SK-N-SH treated with all-trans-retinoic acid at 6 μM for 48 hours (cell line): ENCODE measurements around the gene FAM240B.

Experiments
- ATAC-seq: fragments of 200-7000 bp; cut with Tn5 transposase; 3 replicates; pipeline ENCODE4 v1.9.1; 2020; ENCODE audit warnings: mild to moderate bottlenecking, moderate library complexity
- BACH2 ChIP-seq: fragments of 250-450 bp; sonication (Bioruptor Pico); IDR thresholded peaks from 2 replicates; pipeline ENCODE4 v1.9.0; 2021; ENCODE audit warnings: mild to moderate bottlenecking, borderline replicate concordance
- CSDC2 ChIP-seq: fragments of 250-450 bp; sonication (Bioruptor Pico); IDR thresholded peaks from 2 replicates; pipeline ENCODE4 v1.5.0; 2020; ENCODE audit warnings: mild to moderate bottlenecking, moderate library complexity
- ESRRG ChIP-seq: fragments of 250-450 bp; sonication (Bioruptor Pico); IDR thresholded peaks from 2 replicates; pipeline ENCODE4 v1.6.1; 2021; ENCODE audit warnings: mild to moderate bottlenecking
- GLIS3 ChIP-seq: fragments of 250-450 bp; sonication (Bioruptor Pico); IDR thresholded peaks from 2 replicates; pipeline ENCODE4 v1.5.0; 2020; ENCODE audit warnings: mild to moderate bottlenecking, moderate library complexity
- ISL1 ChIP-seq: fragments of 250-450 bp; sonication (Bioruptor Pico); IDR thresholded peaks from 2 replicates; pipeline ENCODE4 v2.1.2; 2022; ENCODE audit warnings: mild to moderate bottlenecking, moderate library complexity
- OSR1 ChIP-seq: fragments of 250-450 bp; sonication (Bioruptor Pico); IDR thresholded peaks from 2 replicates; pipeline ENCODE4 v1.8.0; 2022; ENCODE audit warnings: moderate library complexity, mild to moderate bottlenecking, inconsistent platforms
- PPARA ChIP-seq: fragments of 250-450 bp; sonication (Bioruptor Pico); IDR thresholded peaks from 2 replicates; pipeline ENCODE4 v1.5.0; 2020; ENCODE audit warnings: mild to moderate bottlenecking, borderline replicate concordance
- SNAI2 ChIP-seq: fragments of 250-450 bp; sonication (Bioruptor Pico); IDR thresholded peaks from 2 replicates; pipeline ENCODE4 v1.5.0; 2020; ENCODE audit warnings: mild to moderate bottlenecking, moderate library complexity
- TCF4 ChIP-seq: fragments of 250-450 bp; sonication (Bioruptor Pico); IDR thresholded peaks from 2 replicates; pipeline ENCODE4 v1.8.0; 2021; ENCODE audit warnings: mild to moderate bottlenecking, moderate library complexity, borderline replicate concordance
- TOX ChIP-seq: fragments of 250-450 bp; sonication (Bioruptor Pico); IDR thresholded peaks from 2 replicates; pipeline ENCODE4 v1.8.0; 2021; ENCODE audit warnings: mild to moderate bottlenecking, moderate library complexity, borderline replicate concordance
- ZC3H10 ChIP-seq: fragments of 250-450 bp; sonication (Bioruptor Pico); IDR thresholded peaks from 2 replicates; pipeline ENCODE4 v1.5.1; 2021; ENCODE audit warnings: mild to moderate bottlenecking, moderate library complexity
- ZFP3 ChIP-seq: fragments of 250-450 bp; sonication (Bioruptor Pico); IDR thresholded peaks from 2 replicates; pipeline ENCODE4 v1.5.0; 2020; ENCODE audit warnings: mild to moderate bottlenecking, moderate library complexity
- ZFP30 ChIP-seq: fragments of 450-650 bp; formaldehyde crosslinking; IDR thresholded peaks from 2 replicates; pipeline ENCODE4 v1.5.0; 2022; ENCODE audit warnings: mild to moderate bottlenecking, moderate library complexity
- ZNF565 ChIP-seq: fragments of 450-650 bp; formaldehyde crosslinking; conservative IDR thresholded peaks from 2 replicates; pipeline ENCODE4 v1.5.0; 2020; ENCODE audit warnings: low read depth, mild to moderate bottlenecking, moderate library complexity
- ZNF70 ChIP-seq: fragments of 450-650 bp; formaldehyde crosslinking; IDR thresholded peaks from 2 replicates; pipeline ENCODE4 v1.5.0; 2020; ENCODE audit warnings: mild to moderate bottlenecking, moderate library complexity
- ZNF8 ChIP-seq: fragments of 450-650 bp; formaldehyde crosslinking; IDR thresholded peaks from 2 replicates; pipeline ENCODE4 v1.5.0; 2020; ENCODE audit warnings: mild to moderate bottlenecking, moderate library complexity
- TF ChIP-seq, protein P1 (sequence below): fragments of 250-450 bp; sonication (Bioruptor Pico); IDR thresholded peaks from 2 replicates; pipeline ENCODE4 v1.5.0; 2020; ENCODE audit warnings: mild to moderate bottlenecking, moderate library complexity
- TF ChIP-seq, protein P2 (sequence below): fragments of 250-450 bp; sonication (Bioruptor Pico); IDR thresholded peaks from 2 replicates; pipeline ENCODE4 v1.5.1; 2021; ENCODE audit warnings: mild to moderate bottlenecking, moderate library complexity
- TF ChIP-seq, protein P3 (sequence below): fragments of 250-450 bp; sonication (Bioruptor Pico); IDR thresholded peaks from 2 replicates; pipeline ENCODE4 v1.8.0; 2021; ENCODE audit warnings: low read depth, mild to moderate bottlenecking, moderate library complexity, borderline replicate concordance
- TF ChIP-seq, protein P4 (sequence below): fragments of 250-450 bp; sonication (Bioruptor Pico); IDR thresholded peaks from 2 replicates; pipeline ENCODE4 v1.8.0; 2020; ENCODE audit warnings: mild to moderate bottlenecking, moderate library complexity, borderline replicate concordance
- TF ChIP-seq, protein P5 (sequence below): fragments of 250-450 bp; sonication (Bioruptor Pico); IDR thresholded peaks from 2 replicates; pipeline ENCODE4 v1.5.1; 2020; ENCODE audit warnings: low read depth, mild to moderate bottlenecking, moderate library complexity

FAM240B gene

DNA sequence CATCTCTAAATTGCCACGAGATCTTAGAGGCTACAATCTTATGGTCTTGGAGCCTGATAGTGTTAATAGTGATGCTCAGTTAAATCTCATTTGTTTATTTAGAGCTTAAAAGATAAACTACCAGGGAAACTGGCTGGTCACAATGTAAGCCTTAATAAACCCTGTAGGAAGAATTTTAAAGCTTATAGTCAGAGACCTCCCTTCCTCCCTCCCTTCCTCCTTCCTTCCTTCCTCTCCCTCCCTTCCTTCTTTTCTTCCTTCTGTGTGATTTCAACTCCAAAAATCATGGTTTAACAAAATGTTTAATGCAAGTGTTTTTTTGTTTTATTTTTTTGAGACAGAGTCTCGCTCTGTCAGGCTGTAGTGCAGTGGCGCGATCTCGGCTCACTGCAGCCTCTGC, 14.9 kb upstream of the FAM240B start:
- no peak for ATAC-seq

DNA sequence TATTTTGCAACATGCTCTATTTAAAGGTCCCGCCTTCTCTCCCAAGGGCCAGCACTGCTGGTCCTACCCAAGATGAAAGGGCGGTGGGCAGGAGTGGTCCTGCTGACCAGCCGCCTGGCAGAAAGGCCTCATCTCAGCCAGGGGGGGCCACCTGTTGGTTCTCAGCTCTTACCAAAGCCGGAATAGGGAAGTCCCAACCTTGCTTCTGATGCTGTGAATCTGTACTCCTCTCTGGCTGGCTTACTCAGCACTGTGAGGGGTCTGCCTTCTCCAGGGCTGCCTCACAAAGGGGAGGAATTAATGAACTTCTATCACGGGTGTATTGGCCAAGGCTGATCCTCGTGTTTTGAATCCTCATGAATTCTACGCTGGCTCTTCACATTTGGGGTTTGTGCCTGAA, 13.6 kb upstream of the FAM240B start:
- no peak for ATAC-seq
- TF ChIP-seq ZFP3 (CRISPR knock-in tag) (no peak), BACH2 (CRISPR knock-in tag) (no peak), ZNF8 (CRISPR knock-in tag) (no peak), ESRRG (CRISPR knock-in tag) (no peak), PPARA (CRISPR knock-in tag) (no peak), TOX (CRISPR knock-in tag) (no peak), OSR1 (CRISPR knock-in tag) (no peak), ZNF565 (CRISPR knock-in tag) (no peak)
- TF ChIP-seq, protein P1, sequence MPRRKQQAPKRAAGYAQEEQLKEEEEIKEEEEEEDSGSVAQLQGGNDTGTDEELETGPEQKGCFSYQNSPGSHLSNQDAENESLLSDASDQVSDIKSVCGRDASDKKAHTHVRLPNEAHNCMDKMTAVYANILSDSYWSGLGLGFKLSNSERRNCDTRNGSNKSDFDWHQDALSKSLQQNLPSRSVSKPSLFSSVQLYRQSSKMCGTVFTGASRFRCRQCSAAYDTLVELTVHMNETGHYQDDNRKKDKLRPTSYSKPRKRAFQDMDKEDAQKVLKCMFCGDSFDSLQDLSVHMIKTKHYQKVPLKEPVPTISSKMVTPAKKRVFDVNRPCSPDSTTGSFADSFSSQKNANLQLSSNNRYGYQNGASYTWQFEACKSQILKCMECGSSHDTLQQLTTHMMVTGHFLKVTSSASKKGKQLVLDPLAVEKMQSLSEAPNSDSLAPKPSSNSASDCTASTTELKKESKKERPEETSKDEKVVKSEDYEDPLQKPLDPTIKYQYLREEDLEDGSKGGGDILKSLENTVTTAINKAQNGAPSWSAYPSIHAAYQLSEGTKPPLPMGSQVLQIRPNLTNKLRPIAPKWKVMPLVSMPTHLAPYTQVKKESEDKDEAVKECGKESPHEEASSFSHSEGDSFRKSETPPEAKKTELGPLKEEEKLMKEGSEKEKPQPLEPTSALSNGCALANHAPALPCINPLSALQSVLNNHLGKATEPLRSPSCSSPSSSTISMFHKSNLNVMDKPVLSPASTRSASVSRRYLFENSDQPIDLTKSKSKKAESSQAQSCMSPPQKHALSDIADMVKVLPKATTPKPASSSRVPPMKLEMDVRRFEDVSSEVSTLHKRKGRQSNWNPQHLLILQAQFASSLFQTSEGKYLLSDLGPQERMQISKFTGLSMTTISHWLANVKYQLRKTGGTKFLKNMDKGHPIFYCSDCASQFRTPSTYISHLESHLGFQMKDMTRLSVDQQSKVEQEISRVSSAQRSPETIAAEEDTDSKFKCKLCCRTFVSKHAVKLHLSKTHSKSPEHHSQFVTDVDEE (CRISPR knock-in tag): no peak
- TF ChIP-seq, protein P2, sequence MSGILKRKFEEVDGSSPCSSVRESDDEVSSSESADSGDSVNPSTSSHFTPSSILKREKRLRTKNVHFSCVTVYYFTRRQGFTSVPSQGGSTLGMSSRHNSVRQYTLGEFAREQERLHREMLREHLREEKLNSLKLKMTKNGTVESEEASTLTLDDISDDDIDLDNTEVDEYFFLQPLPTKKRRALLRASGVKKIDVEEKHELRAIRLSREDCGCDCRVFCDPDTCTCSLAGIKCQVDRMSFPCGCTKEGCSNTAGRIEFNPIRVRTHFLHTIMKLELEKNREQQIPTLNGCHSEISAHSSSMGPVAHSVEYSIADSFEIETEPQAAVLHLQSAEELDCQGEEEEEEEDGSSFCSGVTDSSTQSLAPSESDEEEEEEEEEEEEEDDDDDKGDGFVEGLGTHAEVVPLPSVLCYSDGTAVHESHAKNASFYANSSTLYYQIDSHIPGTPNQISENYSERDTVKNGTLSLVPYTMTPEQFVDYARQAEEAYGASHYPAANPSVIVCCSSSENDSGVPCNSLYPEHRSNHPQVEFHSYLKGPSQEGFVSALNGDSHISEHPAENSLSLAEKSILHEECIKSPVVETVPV: no peak
- TF ChIP-seq, protein P3, sequence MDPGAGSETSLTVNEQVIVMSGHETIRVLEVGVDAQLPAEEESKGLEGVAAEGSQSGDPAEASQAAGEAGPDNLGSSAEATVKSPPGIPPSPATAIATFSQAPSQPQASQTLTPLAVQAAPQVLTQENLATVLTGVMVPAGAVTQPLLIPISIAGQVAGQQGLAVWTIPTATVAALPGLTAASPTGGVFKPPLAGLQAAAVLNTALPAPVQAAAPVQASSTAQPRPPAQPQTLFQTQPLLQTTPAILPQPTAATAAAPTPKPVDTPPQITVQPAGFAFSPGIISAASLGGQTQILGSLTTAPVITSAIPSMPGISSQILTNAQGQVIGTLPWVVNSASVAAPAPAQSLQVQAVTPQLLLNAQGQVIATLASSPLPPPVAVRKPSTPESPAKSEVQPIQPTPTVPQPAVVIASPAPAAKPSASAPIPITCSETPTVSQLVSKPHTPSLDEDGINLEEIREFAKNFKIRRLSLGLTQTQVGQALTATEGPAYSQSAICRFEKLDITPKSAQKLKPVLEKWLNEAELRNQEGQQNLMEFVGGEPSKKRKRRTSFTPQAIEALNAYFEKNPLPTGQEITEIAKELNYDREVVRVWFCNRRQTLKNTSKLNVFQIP (CRISPR knock-in tag): no peak

More for the DNA sequence above, 14.9 kb upstream of the FAM240B start:
- TF ChIP-seq, protein P3 (CRISPR knock-in tag): no peak
- TF ChIP-seq TOX (CRISPR knock-in tag) (no peak), GLIS3 (CRISPR knock-in tag) (no peak), SNAI2 (no peak), ZFP30 (no peak), ZNF70 (CRISPR knock-in tag) (no peak), ISL1 (no peak), ZFP3 (CRISPR knock-in tag) (no peak), CSDC2 (CRISPR knock-in tag) (no peak), ZNF565 (CRISPR knock-in tag) (no peak), TCF4 (CRISPR knock-in tag) (no peak), ZC3H10 (CRISPR knock-in tag) (no peak), BACH2 (CRISPR knock-in tag) (no peak), ZNF8 (CRISPR knock-in tag) (no peak)
- TF ChIP-seq, protein P1 (CRISPR knock-in tag): no peak
- TF ChIP-seq, protein P4, sequence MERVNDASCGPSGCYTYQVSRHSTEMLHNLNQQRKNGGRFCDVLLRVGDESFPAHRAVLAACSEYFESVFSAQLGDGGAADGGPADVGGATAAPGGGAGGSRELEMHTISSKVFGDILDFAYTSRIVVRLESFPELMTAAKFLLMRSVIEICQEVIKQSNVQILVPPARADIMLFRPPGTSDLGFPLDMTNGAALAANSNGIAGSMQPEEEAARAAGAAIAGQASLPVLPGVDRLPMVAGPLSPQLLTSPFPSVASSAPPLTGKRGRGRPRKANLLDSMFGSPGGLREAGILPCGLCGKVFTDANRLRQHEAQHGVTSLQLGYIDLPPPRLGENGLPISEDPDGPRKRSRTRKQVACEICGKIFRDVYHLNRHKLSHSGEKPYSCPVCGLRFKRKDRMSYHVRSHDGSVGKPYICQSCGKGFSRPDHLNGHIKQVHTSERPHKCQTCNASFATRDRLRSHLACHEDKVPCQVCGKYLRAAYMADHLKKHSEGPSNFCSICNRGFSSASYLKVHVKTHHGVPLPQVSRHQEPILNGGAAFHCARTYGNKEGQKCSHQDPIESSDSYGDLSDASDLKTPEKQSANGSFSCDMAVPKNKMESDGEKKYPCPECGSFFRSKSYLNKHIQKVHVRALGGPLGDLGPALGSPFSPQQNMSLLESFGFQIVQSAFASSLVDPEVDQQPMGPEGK (CRISPR knock-in tag): no peak
- TF ChIP-seq, protein P2: no peak
- TF ChIP-seq, protein P5, sequence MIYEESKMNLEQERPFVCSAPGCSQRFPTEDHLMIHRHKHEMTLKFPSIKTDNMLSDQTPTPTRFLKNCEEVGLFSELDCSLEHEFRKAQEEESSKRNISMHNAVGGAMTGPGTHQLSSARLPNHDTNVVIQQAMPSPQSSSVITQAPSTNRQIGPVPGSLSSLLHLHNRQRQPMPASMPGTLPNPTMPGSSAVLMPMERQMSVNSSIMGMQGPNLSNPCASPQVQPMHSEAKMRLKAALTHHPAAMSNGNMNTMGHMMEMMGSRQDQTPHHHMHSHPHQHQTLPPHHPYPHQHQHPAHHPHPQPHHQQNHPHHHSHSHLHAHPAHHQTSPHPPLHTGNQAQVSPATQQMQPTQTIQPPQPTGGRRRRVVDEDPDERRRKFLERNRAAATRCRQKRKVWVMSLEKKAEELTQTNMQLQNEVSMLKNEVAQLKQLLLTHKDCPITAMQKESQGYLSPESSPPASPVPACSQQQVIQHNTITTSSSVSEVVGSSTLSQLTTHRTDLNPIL: no peak
- TF ChIP-seq, all 23 proteins: peak for 0
